Tibial nerve (tissue), 4 donors: ENCODE data around the gene SH3RF3.

Source experiments
- CTCF ChIP-seq, 5 experiments: fragments of 200-600 bp in 3 of 5; fragments of 450-650 bp in 2 of 5; sonication (generic) in 3 of 5; IDR thresholded peaks; one replicate each; pipeline ENCODE4 v1.5.1; 2016 to 2019; ENCODE audit warnings: antibody characterized with exemption in 5 of 5, mild to moderate bottlenecking in 3 of 5, moderate library complexity in 2 of 5
- EP300 ChIP-seq, 2 donors: sonication (generic); formaldehyde crosslinking; IDR thresholded peaks; one replicate each; pipeline ENCODE4 v1.6.1; 2017; ENCODE audit warnings: antibody characterized with exemption in 2 of 2, mild to moderate bottlenecking in 1 of 2
- POLR2A ChIP-seq, 2 donors: fragments of 450-650 bp; IDR thresholded peaks; one replicate each; pipeline ENCODE4 v1.6.1; 2017; ENCODE audit warnings: antibody characterized with exemption in 2 of 2, mild to moderate bottlenecking in 2 of 2, moderate library complexity in 2 of 2

- no peak for TF ChIP-seq POLR2A (IDR thresholded peaks at IDR 0.05)
- no peak for TF ChIP-seq CTCF (IDR thresholded peaks at IDR 0.05)
- TF ChIP-seq EP300 (IDR thresholded peaks at IDR 0.05), result no peak
These were observed 12.1 kb downstream of the SH3RF3 start for GRCh38 chr2:109141006-109141600.
